ENCODE results near the gene EP300.
"Not testable (repeated sequence)": the region's sequence is repeated elsewhere in the genome, so short reads cannot be mapped to it uniquely, and the experiment has no call there.

The EP300 gene

GRCh38 chr22:41123151-41123550 is 30.8 kb downstream of the EP300 start:
- no peak overlapping the region for H3K4me3 ChIP-seq
- H3K36me3 ChIP-seq (ENCODE audit: insufficient read depth, low read length), result peaks cover 48% of the 10 kb centered on the region
- no peak for DNase-seq (ENCODE audit: low read depth, low spot score)
- H3K27ac ChIP-seq, result no peak overlapping the region
- H3K9me3 ChIP-seq (ENCODE audit: low read depth, low read length), result no peaks in the 10 kb centered on the region
- no peak for TF ChIP-seq FOXP2 (optimal IDR thresholded peaks at IDR 0.05; ENCODE audit: control extremely low read depth, extremely low read length, insufficient read depth)
- TF ChIP-seq POLR2AphosphoS5 (IDR thresholded peaks at IDR 0.05; ENCODE audit: borderline replicate concordance, low read depth, low read length), result no peak
- TF ChIP-seq EZH2 (IDR thresholded peaks at IDR 0.05), result no peak
- no peak overlapping the region for H3K9ac ChIP-seq (ENCODE audit: insufficient read length)

GRCh38 chr22:41124086-41124485 is 31.7 kb downstream of the EP300 start:
- Histone ChIP-seq H3K36me3 (ENCODE audit: insufficient read depth, low read length) (peaks cover 50% of the 10 kb centered on the region), H3K4me3 (no peak overlapping the region), H3K27ac (no peak overlapping the region), H3K9ac (ENCODE audit: insufficient read length) (no peak overlapping the region), H3K9me3 (ENCODE audit: low read depth, low read length) (no peaks in the 10 kb centered on the region)
- TF ChIP-seq EZH2 (IDR thresholded peaks at IDR 0.05) (no peak), POLR2AphosphoS5 (IDR thresholded peaks at IDR 0.05; ENCODE audit: borderline replicate concordance, low read depth, low read length) (no peak), FOXP2 (optimal IDR thresholded peaks at IDR 0.05; ENCODE audit: control extremely low read depth, extremely low read length, insufficient read depth) (no peak)
- DNase-seq (ENCODE audit: low read depth, low spot score), result no peak

- Histone ChIP-seq H3K36me3 (ENCODE audit: insufficient read depth, low read length) (peaks cover 70% of the 10 kb centered on the region), H3K9ac (ENCODE audit: insufficient read length) (no peak overlapping the region), H3K9me3 (ENCODE audit: low read depth, low read length) (no peaks in the 10 kb centered on the region), H3K27ac (no peak overlapping the region), H3K4me3 (no peak overlapping the region)
- no peak for TF ChIP-seq FOXP2 (optimal IDR thresholded peaks at IDR 0.05; ENCODE audit: control extremely low read depth, extremely low read length, insufficient read depth)
- no peak for TF ChIP-seq EZH2 (IDR thresholded peaks at IDR 0.05)
- TF ChIP-seq POLR2AphosphoS5 (IDR thresholded peaks at IDR 0.05; ENCODE audit: borderline replicate concordance, low read depth, low read length), result no peak
- no peak for DNase-seq (ENCODE audit: low read depth, low spot score)
Observed at GRCh38 chr22:41127451-41127850, 35.1 kb downstream of the EP300 start.

DNA sequence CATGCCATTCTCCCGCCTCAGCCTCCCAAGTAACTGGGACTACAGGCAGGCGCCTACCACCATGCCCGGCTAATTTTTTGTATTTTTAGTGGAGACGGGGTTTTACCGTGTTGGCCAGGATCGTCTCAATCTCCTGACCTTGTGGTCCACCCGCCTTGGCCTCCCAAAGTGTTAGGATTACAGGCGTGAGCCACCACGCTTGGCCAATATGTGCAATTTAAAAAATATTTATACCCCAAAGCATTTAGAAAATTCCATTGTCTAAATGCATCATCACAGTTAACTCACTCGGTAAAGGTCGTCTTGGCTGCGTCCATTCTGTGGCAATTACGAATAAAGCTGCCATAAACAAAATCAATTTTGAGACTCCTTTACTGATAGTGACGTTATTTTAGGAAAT is 36.2 kb downstream of the EP300 start:
- Histone ChIP-seq H3K9ac (ENCODE audit: insufficient read length) (no peak overlapping the region), H3K4me3 (no peak overlapping the region), H3K27ac (no peak overlapping the region), H3K9me3 (ENCODE audit: low read depth, low read length) (no peaks in the 10 kb centered on the region), H3K36me3 (ENCODE audit: insufficient read depth, low read length) (peaks cover 71% of the 10 kb centered on the region)
- DNase-seq (ENCODE audit: low read depth, low spot score), result no peak
- no peak for TF ChIP-seq EZH2 (IDR thresholded peaks at IDR 0.05)
- no peak for TF ChIP-seq POLR2AphosphoS5 (IDR thresholded peaks at IDR 0.05; ENCODE audit: borderline replicate concordance, low read depth, low read length)
- no peak for TF ChIP-seq FOXP2 (optimal IDR thresholded peaks at IDR 0.05; ENCODE audit: control extremely low read depth, extremely low read length, insufficient read depth)

DNA sequence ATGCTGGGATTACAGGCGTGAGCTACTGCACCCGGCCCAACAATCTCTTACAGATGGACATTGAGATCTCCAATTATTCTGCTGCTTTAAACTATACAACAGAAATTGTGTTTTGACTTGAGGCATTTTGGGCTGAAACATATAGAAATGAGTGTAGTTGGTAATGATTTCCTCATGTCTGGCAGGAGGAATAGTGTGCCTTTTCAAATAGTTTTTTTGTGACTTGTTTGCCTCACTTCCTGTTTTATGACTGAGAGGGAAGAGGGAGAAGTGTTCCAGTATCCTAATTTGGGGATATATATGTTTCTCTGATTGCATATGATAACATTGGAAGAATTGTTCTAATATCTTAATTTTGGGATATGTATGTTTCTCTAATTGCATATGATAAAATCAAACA is 40.2 kb downstream of the EP300 start:
- no peaks in the 10 kb centered on the region for H3K9me3 ChIP-seq (ENCODE audit: low read depth, low read length)
- peaks cover 86% of the 10 kb centered on the region for H3K36me3 ChIP-seq (ENCODE audit: insufficient read depth, low read length)
- TF ChIP-seq POLR2AphosphoS5 (IDR thresholded peaks at IDR 0.05; ENCODE audit: borderline replicate concordance, low read depth, low read length) (no peak), EZH2 (IDR thresholded peaks at IDR 0.05) (no peak), FOXP2 (optimal IDR thresholded peaks at IDR 0.05; ENCODE audit: control extremely low read depth, extremely low read length, insufficient read depth) (no peak)
- DNase-seq (ENCODE audit: low read depth, low spot score), result no peak
- H3K9ac ChIP-seq (ENCODE audit: insufficient read length), result no peak overlapping the region
- H3K27ac ChIP-seq, result no peak overlapping the region
- no peak overlapping the region for H3K4me3 ChIP-seq

- DNase-seq (ENCODE audit: low read depth, low spot score), result no peak
- H3K36me3 ChIP-seq (ENCODE audit: insufficient read depth, low read length), result peaks cover 91% of the 10 kb centered on the region
Observed at GRCh38 chr22:41140365-41140957, 48.1 kb downstream of the EP300 start.

GRCh38 chr22:41145921-41146320 is 53.5 kb downstream of the EP300 start:
- not testable (repeated sequence) for DNase-seq (ENCODE audit: low read depth, low spot score); H3K9ac ChIP-seq (ENCODE audit: insufficient read length); H3K27ac ChIP-seq; H3K4me3 ChIP-seq; H3K9me3 ChIP-seq (ENCODE audit: low read depth, low read length)
- H3K36me3 ChIP-seq (ENCODE audit: insufficient read depth, low read length), result peaks cover 88% of the 10 kb centered on the region

More at GRCh38 chr22:41140365-41140957, 48.1 kb downstream of the EP300 start:
- TF ChIP-seq POLR2AphosphoS5 (IDR thresholded peaks at IDR 0.05; ENCODE audit: borderline replicate concordance, low read depth, low read length) (no peak), FOXP2 (optimal IDR thresholded peaks at IDR 0.05; ENCODE audit: control extremely low read depth, extremely low read length, insufficient read depth) (no peak), EZH2 (IDR thresholded peaks at IDR 0.05) (no peak)
- no peaks in the 10 kb centered on the region for H3K9me3 ChIP-seq (ENCODE audit: low read depth, low read length)
- no peak overlapping the region for H3K9ac ChIP-seq (ENCODE audit: insufficient read length)
- H3K27ac ChIP-seq, result no peak overlapping the region
- H3K4me3 ChIP-seq, result no peak overlapping the region

DNA sequence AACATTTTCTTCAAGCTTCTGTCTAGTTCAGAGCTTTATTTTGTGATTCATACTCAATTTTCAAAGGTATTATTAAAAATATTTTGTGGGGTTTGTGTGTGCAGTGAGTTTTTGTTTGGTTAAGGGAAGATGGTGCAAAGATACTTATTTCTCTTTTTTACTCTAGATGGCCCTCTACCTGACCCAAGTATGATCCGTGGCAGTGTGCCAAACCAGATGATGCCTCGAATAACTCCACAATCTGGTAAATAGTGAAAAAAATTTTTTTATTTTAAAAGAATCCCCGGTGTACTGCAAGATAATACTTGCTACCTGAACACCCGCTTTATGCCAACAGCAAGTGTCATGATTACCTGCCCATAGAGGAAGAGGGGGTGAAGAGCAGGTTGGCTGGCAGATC is 54.2 kb downstream of the EP300 start:
- H3K36me3 ChIP-seq (ENCODE audit: insufficient read depth, low read length), result peaks cover 88% of the 10 kb centered on the region
- TF ChIP-seq POLR2AphosphoS5 (IDR thresholded peaks at IDR 0.05; ENCODE audit: borderline replicate concordance, low read depth, low read length) (no peak), EZH2 (IDR thresholded peaks at IDR 0.05) (no peak), FOXP2 (optimal IDR thresholded peaks at IDR 0.05; ENCODE audit: control extremely low read depth, extremely low read length, insufficient read depth) (no peak)
- DNase-seq (ENCODE audit: low read depth, low spot score), result no peak

DNA sequence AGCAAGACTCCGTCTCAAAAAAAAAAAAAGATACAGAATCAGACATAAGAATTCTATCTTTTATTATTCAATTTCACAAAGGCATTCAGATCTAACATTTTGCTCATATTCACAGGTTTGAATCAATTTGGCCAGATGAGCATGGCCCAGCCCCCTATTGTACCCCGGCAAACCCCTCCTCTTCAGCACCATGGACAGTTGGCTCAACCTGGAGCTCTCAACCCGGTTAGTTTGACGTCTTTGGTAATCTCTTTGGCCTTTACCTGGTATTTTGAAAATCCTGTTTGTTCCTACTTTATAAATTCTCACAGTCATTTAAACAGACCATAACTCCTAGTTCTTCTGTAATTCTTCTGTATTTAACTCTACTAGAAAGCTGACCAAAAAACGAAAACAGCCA is 55.3 kb downstream of the EP300 start:
- no peak overlapping the region for H3K4me3 ChIP-seq
- H3K27ac ChIP-seq, result no peak overlapping the region
- TF ChIP-seq EZH2 (IDR thresholded peaks at IDR 0.05) (no peak), FOXP2 (optimal IDR thresholded peaks at IDR 0.05; ENCODE audit: control extremely low read depth, extremely low read length, insufficient read depth) (no peak), POLR2AphosphoS5 (IDR thresholded peaks at IDR 0.05; ENCODE audit: borderline replicate concordance, low read depth, low read length) (no peak)
- H3K9me3 ChIP-seq (ENCODE audit: low read depth, low read length), result no peaks in the 10 kb centered on the region
- peaks cover 89% of the 10 kb centered on the region for H3K36me3 ChIP-seq (ENCODE audit: insufficient read depth, low read length)
- DNase-seq (ENCODE audit: low read depth, low spot score), result no peak
- no peak overlapping the region for H3K9ac ChIP-seq (ENCODE audit: insufficient read length)

More for the DNA sequence above, 54.2 kb downstream of the EP300 start:
- H3K27ac ChIP-seq, result no peak overlapping the region
- no peak overlapping the region for H3K9ac ChIP-seq (ENCODE audit: insufficient read length)
- H3K9me3 ChIP-seq (ENCODE audit: low read depth, low read length), result no peaks in the 10 kb centered on the region
- H3K4me3 ChIP-seq, result no peak overlapping the region

Data from SK-N-MC (cell line).